ENCODE results near the gene JUND.

Gene JUND

GRCh38 chr19:18308051-18308947 lies 26.9 kb upstream of the JUND start:
- no peak for DNase-seq (ENCODE audit: low read depth)

DNA sequence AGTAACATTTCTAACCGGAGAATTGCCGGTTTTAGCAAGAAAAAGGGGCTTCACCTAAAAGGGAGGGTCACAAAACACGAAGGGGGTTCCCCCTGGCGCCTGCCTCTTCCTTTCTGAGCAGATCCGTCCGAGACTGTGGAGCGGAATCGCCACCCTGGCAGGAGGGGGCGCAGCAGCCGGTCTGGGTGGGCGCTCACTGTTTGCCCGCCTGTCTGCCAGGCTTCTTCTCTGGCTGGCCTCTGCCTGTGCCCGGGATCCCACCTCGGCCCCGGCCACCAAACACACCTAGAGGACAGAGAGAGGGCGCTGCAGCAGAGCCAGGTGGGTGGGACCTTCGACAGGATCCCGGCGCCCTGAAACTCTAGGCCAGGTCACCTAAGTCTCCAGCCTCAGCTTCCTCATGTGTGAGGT lies 25.9 kb upstream of the JUND start:
- no peak for DNase-seq (ENCODE audit: low read depth)

- DNase-seq (ENCODE audit: low read depth), result no peak
Observed at GRCh38 chr19:18306888-18307260, 25.5 kb upstream of the JUND start.

DNA sequence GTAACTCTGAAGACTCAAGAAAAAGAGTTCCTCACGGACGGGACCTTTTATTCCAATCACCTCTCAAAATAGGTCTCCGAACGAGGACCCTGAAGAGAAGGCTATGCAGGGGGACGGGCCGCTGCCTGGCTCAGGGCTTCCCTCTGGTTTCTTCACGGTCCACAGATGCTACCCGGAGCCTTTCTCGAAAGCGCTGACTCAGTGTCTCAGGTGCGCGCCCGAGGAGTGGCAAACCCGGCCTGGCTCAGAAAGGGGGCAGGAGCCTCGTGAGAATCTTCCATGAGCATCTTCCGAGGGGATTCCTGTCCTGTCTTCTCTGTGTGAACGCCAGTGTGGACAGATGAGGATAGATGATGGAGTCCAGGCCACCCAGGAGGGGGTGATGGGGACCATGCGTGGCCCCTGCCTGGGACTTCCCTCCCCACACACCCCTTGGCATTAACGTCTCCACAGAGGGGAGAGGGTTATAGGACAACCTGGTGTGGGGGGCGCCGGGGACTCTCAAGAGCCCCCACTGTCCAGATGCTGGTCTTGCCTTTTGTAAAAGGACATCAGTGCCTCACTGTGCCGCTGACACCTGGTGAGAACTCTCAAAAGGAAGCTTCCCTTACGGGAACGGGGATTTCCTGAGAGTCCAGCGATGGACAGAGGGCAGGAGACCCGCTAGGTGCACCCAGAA lies 24.9 kb upstream of the JUND start:
- DNase-seq (ENCODE audit: low read depth), result no peak

DNA sequence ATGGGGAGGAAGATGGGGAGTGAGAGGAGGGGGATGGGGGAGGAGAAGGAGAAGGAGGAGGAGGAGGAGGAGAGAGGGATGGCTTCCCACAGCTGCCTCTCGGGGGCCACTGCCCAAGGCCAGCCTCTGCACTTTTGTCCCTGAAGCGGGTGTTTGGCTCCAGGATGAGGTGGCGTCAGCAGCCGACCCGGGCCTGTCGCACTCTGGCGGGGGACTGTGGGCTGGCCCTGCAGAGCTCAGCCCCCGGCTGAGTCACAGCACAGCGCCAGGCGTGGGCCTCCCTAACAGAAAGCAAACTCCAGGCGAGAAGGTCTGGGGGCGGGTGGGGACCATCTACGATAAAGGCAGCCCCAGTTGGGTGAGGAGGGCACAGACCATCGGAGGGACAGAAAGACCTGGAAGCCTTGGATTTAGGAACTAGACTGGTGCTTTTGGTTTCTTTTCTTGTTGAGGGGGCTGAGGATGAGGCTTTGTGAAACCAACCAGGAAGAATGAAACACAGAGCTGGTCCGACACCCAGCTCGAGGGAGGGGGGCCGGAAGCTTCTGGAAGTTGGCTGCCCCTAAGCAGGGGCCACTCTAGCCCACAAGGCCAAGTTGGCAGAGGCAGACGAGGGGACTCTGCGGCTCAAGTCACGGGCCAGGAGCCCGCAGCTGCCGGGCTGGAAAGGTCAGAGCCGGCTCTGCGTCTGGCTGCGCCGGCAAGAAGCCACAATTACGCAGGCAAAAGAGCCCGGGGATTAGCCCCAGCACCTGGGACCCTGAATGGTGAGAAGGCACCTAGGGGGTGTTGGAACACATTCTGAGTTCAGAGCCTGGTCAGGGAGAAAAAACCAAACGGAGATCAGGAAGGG lies 23.3 kb upstream of the JUND start:
- peak; percentile 80 for DNase-seq (ENCODE audit: low read depth)

GRCh38 chr19:18304208-18304457 lies 22.7 kb upstream of the JUND start:
- DNase-seq (ENCODE audit: low read depth), result no peak

- DNase-seq (ENCODE audit: low read depth), result no peak
Observed at GRCh38 chr19:18301718-18302111, 20.3 kb upstream of the JUND start.

GRCh38 chr19:18300930-18301717 lies 19.7 kb upstream of the JUND start:
- no peak for DNase-seq (ENCODE audit: low read depth)

DNA sequence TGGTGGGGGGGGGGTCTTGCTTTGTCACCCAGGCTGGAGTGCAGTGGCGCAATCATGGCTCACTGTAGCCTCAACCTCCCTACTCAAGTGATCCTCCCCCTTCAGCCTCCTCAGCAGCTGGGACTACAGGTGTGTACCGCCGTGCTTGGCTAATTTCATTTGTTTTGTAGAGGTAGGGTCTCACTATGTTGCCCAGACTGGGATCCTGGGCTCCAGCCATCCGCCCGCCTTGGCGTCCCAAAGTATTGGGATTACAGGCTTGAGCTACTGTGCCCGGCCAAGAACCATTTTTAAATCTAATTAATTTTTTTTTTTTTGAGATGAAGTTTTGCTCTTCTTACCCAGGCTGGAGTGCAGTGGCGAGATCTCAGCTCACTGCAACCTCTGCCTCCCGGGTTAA lies 18.2 kb upstream of the JUND start:
- no peak for DNase-seq (ENCODE audit: low read depth)

DNA sequence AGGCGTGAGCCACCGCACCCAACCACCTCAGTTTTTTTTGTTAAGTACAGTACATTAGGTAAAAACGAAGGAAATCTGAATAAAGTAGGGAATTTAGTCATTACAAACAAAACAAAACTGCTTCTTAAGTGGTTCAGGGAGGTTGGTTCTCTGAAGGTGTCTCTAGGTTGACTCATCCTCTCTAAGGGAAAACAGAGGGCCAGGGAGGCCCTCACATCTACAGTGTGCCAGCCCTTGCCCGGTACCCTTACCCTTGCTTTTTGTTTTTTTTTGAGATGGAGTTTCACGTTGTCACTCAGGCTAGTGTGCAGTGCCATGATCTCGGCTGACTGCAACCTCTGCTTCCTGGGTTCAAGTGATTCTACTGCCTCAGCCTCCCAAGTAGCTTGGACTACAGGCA lies 17.2 kb upstream of the JUND start:
- no peak for DNase-seq (ENCODE audit: low read depth)

DNA sequence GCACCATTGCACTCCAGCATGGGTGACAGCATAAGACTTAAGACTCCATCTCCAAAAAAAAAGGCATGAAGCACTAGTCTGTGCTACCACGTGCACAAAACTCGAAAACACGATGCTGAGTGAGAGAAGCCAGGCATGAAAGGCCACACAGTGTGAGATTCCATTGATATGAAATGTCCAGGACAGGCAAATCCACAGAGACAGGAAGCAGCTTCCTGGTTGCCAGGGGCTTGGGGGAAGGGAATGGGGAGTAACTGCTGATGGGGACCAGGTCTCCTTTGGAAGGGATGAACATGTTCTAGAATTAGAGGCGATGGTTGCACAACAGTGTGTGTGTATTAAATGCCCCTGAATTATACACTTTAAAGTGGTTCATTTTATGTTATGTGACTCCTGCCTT lies 15.9 kb upstream of the JUND start:
- DNase-seq (ENCODE audit: low read depth), result no peak

- no peak for DNase-seq (ENCODE audit: low read depth)
Observed at GRCh38 chr19:18295034-18295451, 13.6 kb upstream of the JUND start.

DNA sequence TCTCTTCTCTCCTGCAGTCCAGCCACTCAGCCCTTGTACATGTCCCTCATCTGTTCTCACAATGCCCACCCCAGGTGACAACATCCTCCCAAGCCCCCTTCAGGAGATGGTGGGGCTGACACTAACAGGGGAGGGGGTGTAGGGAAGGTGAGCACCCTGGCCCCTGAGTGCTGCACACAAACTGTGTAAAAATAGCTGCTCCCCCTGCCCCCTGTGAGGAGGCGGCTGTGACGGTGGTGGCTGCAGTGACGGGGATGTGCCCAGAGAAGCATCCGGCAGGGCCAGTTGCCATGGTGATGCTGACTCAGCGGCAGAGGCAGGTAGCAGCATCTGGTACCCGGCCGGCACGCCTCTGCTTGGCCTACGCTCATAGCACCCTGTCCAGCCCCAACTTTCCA lies 13.0 kb upstream of the JUND start:
- peak; percentile 85 for DNase-seq (ENCODE audit: low read depth)

GRCh38 chr19:18293642-18294466 lies 12.4 kb upstream of the JUND start:
- no peak for DNase-seq (ENCODE audit: low read depth)

- DNase-seq (ENCODE audit: low read depth), result no peak
Observed at GRCh38 chr19:18292810-18293641, 11.6 kb upstream of the JUND start.

GRCh38 chr19:18292462-18292809 lies 11.0 kb upstream of the JUND start:
- no peak for DNase-seq (ENCODE audit: low read depth)

DNA sequence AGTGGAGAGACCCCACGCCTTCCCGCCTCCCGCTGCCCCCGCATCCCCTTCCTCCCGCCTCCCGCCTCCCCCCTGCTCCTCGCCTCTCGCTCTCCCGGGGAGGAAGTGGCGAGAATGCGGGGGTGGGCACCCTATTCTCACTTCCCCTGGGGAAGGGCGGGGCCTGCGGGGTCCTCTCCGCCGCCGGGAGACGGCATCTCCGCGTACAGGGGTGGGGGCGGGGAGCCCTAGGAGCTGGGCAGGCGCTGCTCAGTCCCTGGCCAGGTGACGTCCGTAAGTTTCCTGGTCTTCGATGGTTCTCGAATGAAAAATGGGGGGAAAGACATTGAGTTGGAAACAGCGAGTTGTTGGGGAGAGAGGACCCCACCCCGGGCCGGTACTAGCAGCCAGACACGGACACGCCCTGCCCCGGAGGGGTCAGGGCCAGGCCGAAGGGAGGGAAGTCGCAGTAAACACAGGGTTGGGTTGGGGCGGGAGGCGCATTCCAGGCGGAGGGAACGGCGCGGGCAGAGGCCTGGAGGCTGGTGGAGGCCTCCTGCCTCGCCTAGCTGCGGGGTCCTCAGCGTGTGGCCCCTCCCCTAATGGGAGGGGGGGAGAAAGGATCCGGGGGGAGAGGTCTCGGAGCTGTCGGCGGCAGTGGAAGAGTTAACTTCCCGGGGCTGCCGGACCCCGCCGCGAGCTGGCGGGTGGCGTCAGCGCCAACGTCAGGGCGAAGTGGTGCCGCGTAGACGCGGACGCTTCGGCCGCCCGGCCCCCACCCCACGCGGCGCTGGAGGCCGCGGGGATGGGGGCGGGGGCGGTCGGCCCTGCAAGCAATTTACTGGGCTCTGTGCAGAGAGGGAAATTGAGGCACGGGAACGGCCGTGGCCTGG lies 10.4 kb upstream of the JUND start:
- peak; percentile 74 for DNase-seq (ENCODE audit: low read depth)

GRCh38 chr19:18291019-18291524 lies 9.7 kb upstream of the JUND start:
- DNase-seq (ENCODE audit: low read depth), result no peak

Measured in activated T-helper 9 cell treated with anti-CD3 and anti-CD28 coated beads, Interleukin-2, amount 50 U/mL, for 16 hours (primary cell).